HUES6 (cell line): ENCODE measurements around the gene SOX11.
A peak's percentile ranks its signal among the peaks of the same experiment; 100 is the strongest.
"Not testable (repeated sequence)": the region's sequence is repeated elsewhere in the genome, so short reads cannot be mapped to it uniquely, and the experiment has no call there.

Experiments used
- H3K27ac ChIP-seq: 2 replicates; pipeline ENCODE4 v1.7.0; 2013; ENCODE audit warnings: low read depth, mild to moderate bottlenecking, low read length, inconsistent platforms
- H3K27me3 ChIP-seq: 2 replicates; pipeline ENCODE4 v1.6.1; 2013; ENCODE audit warnings: low read length; ENCODE audit not compliant: control insufficient read depth, insufficient read depth
- H3K36me3 ChIP-seq: 2 replicates; pipeline ENCODE4 v1.6.1; 2013; ENCODE audit warnings: low read length; ENCODE audit not compliant: control insufficient read depth, insufficient read depth
- H3K4me1 ChIP-seq: 2 replicates; pipeline ENCODE4 v1.6.1; 2013; ENCODE audit warnings: low read length; ENCODE audit not compliant: control insufficient read depth, insufficient read depth
- H3K4me3 ChIP-seq: 2 replicates; pipeline ENCODE4 v1.5.1; 2013; ENCODE audit warnings: low read depth, low read length
- H3K9ac ChIP-seq: one replicate; pipeline ENCODE4 v1.6.1; 2013; ENCODE audit warnings: mild to moderate bottlenecking, low read length
- H3K9me3 ChIP-seq: 2 replicates; pipeline ENCODE4 v1.6.1; 2013; ENCODE audit warnings: low read depth, low read length; ENCODE audit not compliant: control insufficient read depth, insufficient read depth

Gene SOX11

GRCh38 chr2:5691985-5692529, at the start of gene SOX11:
SOX11 (plus strand) TSS chr2:5692384; CDS start chr2:5692722, 338 bp downstream.
- Histone ChIP-seq H3K9me3 (no peaks in the 10 kb centered on the region), H3K9ac (peak within 1 kb of the TSS; percentile 85), H3K27ac (0 out of 2 replicates have a peak within 1 kb of the TSS, but pooled peaks have one; percentile 51), H3K36me3 (no peaks in the 10 kb centered on the region), H3K4me3 (peak within 1 kb of the TSS; percentile 91), H3K27me3 (peaks cover 18% of the 10 kb centered on the region), H3K4me1 (peaks cover 7% of the 10 kb centered on the region)

- not testable (repeated sequence) for H3K4me3 ChIP-seq, H3K9ac ChIP-seq, H3K4me1 ChIP-seq, H3K36me3 ChIP-seq, H3K9me3 ChIP-seq, H3K27me3 ChIP-seq, H3K27ac ChIP-seq
Observed at GRCh38 chr2:5652734-5653133, 39.5 kb upstream of the SOX11 start.

GRCh38 chr2:5653756-5654155, 38.4 kb upstream of the SOX11 start:
- H3K27me3 ChIP-seq, H3K27ac ChIP-seq, H3K36me3 ChIP-seq, H3K4me3 ChIP-seq, H3K9ac ChIP-seq, H3K9me3 ChIP-seq, H3K4me1 ChIP-seq: not testable (repeated sequence)

GRCh38 chr2:5657231-5657630, 35.0 kb upstream of the SOX11 start:
- H3K4me1 ChIP-seq: no peaks in the 10 kb centered on the region
- H3K27me3 ChIP-seq: no peaks in the 10 kb centered on the region
- H3K4me3 ChIP-seq: no peak overlapping the region
- H3K9ac ChIP-seq: no peak overlapping the region
- 0 out of 2 replicates have a peak, but pooled peaks cover 4% of the 10 kb centered on the region for H3K9me3 ChIP-seq
- no peak overlapping the region for H3K27ac ChIP-seq
- H3K36me3 ChIP-seq: no peaks in the 10 kb centered on the region

- 0 out of 2 replicates have a peak, but pooled peaks cover 4% of the 10 kb centered on the region for H3K9me3 ChIP-seq
Observed at GRCh38 chr2:5660591-5660990, 31.6 kb upstream of the SOX11 start.

GRCh38 chr2:5661362-5661761, 30.8 kb upstream of the SOX11 start:
- H3K27ac ChIP-seq: no peak overlapping the region
- H3K36me3 ChIP-seq: no peaks in the 10 kb centered on the region
- H3K27me3 ChIP-seq: no peaks in the 10 kb centered on the region
- no peak overlapping the region for H3K9ac ChIP-seq
- 0 out of 2 replicates have a peak, but pooled peaks cover 4% of the 10 kb centered on the region for H3K9me3 ChIP-seq
- 0 out of 2 replicates have a peak, but pooled peaks cover 3% of the 10 kb centered on the region for H3K4me1 ChIP-seq
- no peak overlapping the region for H3K4me3 ChIP-seq

More at GRCh38 chr2:5660591-5660990, 31.6 kb upstream of the SOX11 start:
- H3K27me3 ChIP-seq: no peaks in the 10 kb centered on the region
- no peak overlapping the region for H3K9ac ChIP-seq
- H3K36me3 ChIP-seq: no peaks in the 10 kb centered on the region
- no peak overlapping the region for H3K4me3 ChIP-seq
- H3K4me1 ChIP-seq: no peaks in the 10 kb centered on the region
- no peak overlapping the region for H3K27ac ChIP-seq

GRCh38 chr2:5664278-5664681, 27.9 kb upstream of the SOX11 start:
- Histone ChIP-seq H3K9ac (no peak overlapping the region), H3K27ac (no peak overlapping the region), H3K27me3 (no peaks in the 10 kb centered on the region), H3K4me3 (no peak overlapping the region), H3K9me3 (0 out of 2 replicates have a peak, but pooled peaks cover 4% of the 10 kb centered on the region), H3K4me1 (peaks cover 9% of the 10 kb centered on the region; the same call in 1 of the 2 replicates), H3K36me3 (no peaks in the 10 kb centered on the region)

DNA sequence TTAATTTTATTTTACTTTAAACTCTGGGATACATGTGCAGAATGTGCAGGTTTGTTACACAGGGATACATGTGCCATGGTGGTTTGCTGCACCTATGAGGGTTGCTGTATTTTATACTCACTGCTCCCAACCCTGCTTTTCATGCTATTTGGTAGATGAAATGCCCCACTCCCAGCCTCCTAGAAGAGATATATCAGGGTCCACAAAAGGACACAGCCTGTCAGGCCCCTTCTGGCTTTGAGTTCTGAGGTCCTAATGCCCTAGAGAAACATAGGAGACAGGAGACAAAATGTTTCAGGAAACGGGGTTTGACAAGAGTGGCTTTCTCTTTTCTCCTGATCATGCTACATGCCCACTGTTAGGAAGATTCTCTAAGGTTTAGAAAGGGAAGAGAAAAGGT, 27.1 kb upstream of the SOX11 start:
- no peaks in the 10 kb centered on the region for H3K36me3 ChIP-seq
- H3K4me1 ChIP-seq: peaks cover 9% of the 10 kb centered on the region; the same call in 1 of the 2 replicates
- 0 out of 2 replicates have a peak, but pooled peaks cover 4% of the 10 kb centered on the region for H3K9me3 ChIP-seq
- H3K27me3 ChIP-seq: no peaks in the 10 kb centered on the region
- no peak overlapping the region for H3K27ac ChIP-seq
- no peak overlapping the region for H3K9ac ChIP-seq
- no peak overlapping the region for H3K4me3 ChIP-seq

DNA sequence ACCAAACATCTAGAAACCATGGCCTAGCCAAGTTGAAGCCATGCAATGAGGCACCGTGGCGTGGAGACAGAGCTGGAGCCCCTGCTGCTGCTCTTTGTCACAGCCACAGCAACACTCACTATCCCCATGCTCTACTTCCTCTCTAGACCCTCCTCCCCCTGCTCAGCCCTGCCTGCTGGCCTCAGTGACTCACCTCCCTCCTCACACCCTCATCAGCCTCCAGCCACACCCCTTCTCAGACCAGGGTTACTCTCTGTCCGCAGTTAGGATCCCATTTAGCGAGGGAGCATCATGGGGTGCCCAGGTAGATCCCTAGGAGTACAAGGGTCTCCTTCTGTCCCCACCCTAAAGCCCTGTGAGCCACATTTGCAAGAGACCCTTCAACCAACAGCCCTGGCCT, 25.4 kb upstream of the SOX11 start:
- no peak overlapping the region for H3K27ac ChIP-seq
- no peak overlapping the region for H3K9ac ChIP-seq
- H3K4me1 ChIP-seq: peaks cover 9% of the 10 kb centered on the region; the same call in 1 of the 2 replicates
- peaks cover 11% of the 10 kb centered on the region for H3K27me3 ChIP-seq
- H3K36me3 ChIP-seq: no peaks in the 10 kb centered on the region
- H3K4me3 ChIP-seq: no peak overlapping the region
- H3K9me3 ChIP-seq: no peaks in the 10 kb centered on the region

- H3K4me3 ChIP-seq, H3K9ac ChIP-seq, H3K27ac ChIP-seq, H3K9me3 ChIP-seq, H3K4me1 ChIP-seq, H3K36me3 ChIP-seq: not testable (repeated sequence)
- peaks cover 20% of the 10 kb centered on the region for H3K27me3 ChIP-seq
Observed at GRCh38 chr2:5667655-5668054, 24.5 kb upstream of the SOX11 start.

DNA sequence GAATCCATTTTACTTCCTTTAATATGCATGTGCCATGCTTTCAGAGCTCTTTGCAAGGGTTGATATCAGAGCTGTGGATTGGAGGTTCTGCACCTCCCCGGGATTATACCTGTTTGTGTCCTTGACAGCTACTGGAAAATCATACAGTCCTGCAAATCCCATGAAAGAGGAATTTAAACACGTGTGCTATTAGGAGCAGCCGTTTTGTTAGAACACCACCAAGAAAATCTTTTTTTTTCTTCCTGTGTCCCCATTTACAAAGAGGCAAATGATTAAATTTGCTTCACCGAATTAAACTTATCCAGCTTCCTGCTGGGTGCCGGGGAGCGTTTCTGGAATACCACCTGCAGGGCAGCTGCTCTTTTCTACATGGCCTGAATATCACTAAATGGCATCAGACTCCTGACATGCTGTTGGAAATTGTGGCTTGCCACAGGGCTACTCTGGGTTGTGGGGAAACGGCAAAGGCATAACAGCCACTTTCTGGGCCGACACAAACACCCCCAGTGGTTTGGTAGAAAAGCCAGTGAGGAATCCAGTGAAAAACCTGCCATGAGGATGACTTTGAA, 23.4 kb upstream of the SOX11 start:
- peaks cover 31% of the 10 kb centered on the region for H3K27me3 ChIP-seq
- H3K9ac ChIP-seq: no peak overlapping the region
- no peaks in the 10 kb centered on the region for H3K36me3 ChIP-seq
- no peak overlapping the region for H3K4me3 ChIP-seq
- H3K4me1 ChIP-seq: peaks cover 13% of the 10 kb centered on the region
- no peaks in the 10 kb centered on the region for H3K9me3 ChIP-seq
- no peak overlapping the region for H3K27ac ChIP-seq
